NCI-H1436 (cell line): ENCODE measurements around the gene SEMA3G.

ENCODE experiments used
- DNase-seq: peaks from one replicate; lab custom pipeline; 2025; lab: John Stamatoyannopoulos, UW

Gene SEMA3G

GRCh38 chr3:52479037-52479876 is 34.4 kb upstream of the SEMA3G start:
- DNase-seq = no peak

- DNase-seq = no peak
Measured at GRCh38 chr3:52477796-52478095, 32.8 kb upstream of the SEMA3G start.

GRCh38 chr3:52477076-52477795 is 32.3 kb upstream of the SEMA3G start:
- DNase-seq = no peak

- DNase-seq = no peak
Measured at GRCh38 chr3:52473026-52473425, 28.1 kb upstream of the SEMA3G start.

- DNase-seq = no peak
Measured at GRCh38 chr3:52472239-52473000, 27.5 kb upstream of the SEMA3G start.

- no peak for DNase-seq
Measured at GRCh38 chr3:52471371-52472238, 26.7 kb upstream of the SEMA3G start.

- no peak for DNase-seq
Measured at GRCh38 chr3:52470920-52471319, 26.0 kb upstream of the SEMA3G start.

- DNase-seq = no peak
Measured at GRCh38 chr3:52469001-52469400, 24.1 kb upstream of the SEMA3G start.

GRCh38 chr3:52468336-52468735 is 23.4 kb upstream of the SEMA3G start:
- no peak for DNase-seq

- no peak for DNase-seq
Measured at GRCh38 chr3:52463416-52463815, 18.5 kb upstream of the SEMA3G start.

- no peak for DNase-seq
Measured at GRCh38 chr3:52461874-52462273, 17.0 kb upstream of the SEMA3G start.

- no peak for DNase-seq
Measured at GRCh38 chr3:52458770-52459545, 14.1 kb upstream of the SEMA3G start.

GRCh38 chr3:52458031-52458760 is 13.3 kb upstream of the SEMA3G start:
- DNase-seq = no peak

- no peak for DNase-seq
Measured at GRCh38 chr3:52456800-52457183, 11.9 kb upstream of the SEMA3G start.

- no peak for DNase-seq
Measured at GRCh38 chr3:52456169-52456799, 11.4 kb upstream of the SEMA3G start.

- DNase-seq = peak; percentile 66
Measured at GRCh38 chr3:52455283-52456168, 10.6 kb upstream of the SEMA3G start, which contains the start of gene NISCH. TSS of gene NISCH (plus strand) at chr3:52455604. CDS start at chr3:52455642, 38 bp downstream.

GRCh38 chr3:52454938-52455282 is 10.0 kb upstream of the SEMA3G start:
- DNase-seq = no peak

GRCh38 chr3:52454250-52454937 is 9.5 kb upstream of the SEMA3G start:
- no peak for DNase-seq
